Neural crest cell (in vitro differentiated cells): ENCODE results near the gene NANS. TPM values are rescaled to one million over a fixed set of nuclear protein-coding genes. Genes with fewer than 3 reads are reported as not detected.

Experiments used
- DNase-seq: peaks from one replicate; pipeline ENCODE4 v3.0.0; 2021; ENCODE audit warnings: low read depth, mixed read lengths, low spot score
- H3K27ac Mint-ChIP-seq: one replicate; pipeline ENCODE4 v1.8.0; 2021; ENCODE audit warnings: mild to moderate bottlenecking, mixed read lengths; ENCODE audit not compliant: unreplicated experiment
- H3K27me3 Mint-ChIP-seq: 2 replicates; pipeline ENCODE4 v1.8.0; 2021; ENCODE audit warnings: low read depth, mild to moderate bottlenecking, mixed read lengths
- H3K36me3 Mint-ChIP-seq: 2 replicates; pipeline ENCODE4 v1.8.0; 2021; ENCODE audit warnings: low read depth, mild to moderate bottlenecking, mixed read lengths
- H3K4me1 Mint-ChIP-seq: 2 replicates; pipeline ENCODE4 v1.8.0; 2021; ENCODE audit warnings: mixed read lengths
- H3K4me3 Mint-ChIP-seq: one replicate; pipeline ENCODE4 v1.8.0; 2021; ENCODE audit warnings: mild to moderate bottlenecking, mixed read lengths
- H3K9me3 Mint-ChIP-seq: 2 replicates; pipeline ENCODE4 v1.8.0; 2021; ENCODE audit warnings: mixed read lengths
- CTCF ChIP-seq: fragments of 200-600 bp; sonication (generic); conservative IDR thresholded peaks from 2 replicates; pipeline ENCODE4 v1.5.0; 2021; ENCODE audit warnings: antibody characterized with exemption, mild to moderate bottlenecking
- total RNA-seq: library from RNA; stranded (reverse); gene quantifications from 2 replicates; pipeline ENCODE4 v1.2.1, GENCODE V29; 2021

Gene NANS
- total RNA-seq, 1 donor from 2014 or later: 39.6 TPM

- no peak for DNase-seq
- H3K27me3 Mint-ChIP-seq: peaks cover 69% of the 10 kb centered on the region
- H3K9me3 Mint-ChIP-seq: no peaks in the 10 kb centered on the region
- no peak overlapping the region for H3K27ac Mint-ChIP-seq
- peaks cover 56% of the 10 kb centered on the region for H3K36me3 Mint-ChIP-seq
- no peak overlapping the region for H3K4me3 Mint-ChIP-seq
- H3K4me1 Mint-ChIP-seq: no peaks in the 10 kb centered on the region
- no peak for TF ChIP-seq CTCF
Measured at GRCh38 chr9:98010445-98010844, 46.1 kb upstream of the NANS start.

- Mint-ChIP-seq H3K27ac (no peak overlapping the region), H3K4me3 (no peak overlapping the region), H3K9me3 (no peaks in the 10 kb centered on the region), H3K4me1 (peaks cover 3% of the 10 kb centered on the region), H3K27me3 (peaks cover 66% of the 10 kb centered on the region), H3K36me3 (peaks cover 53% of the 10 kb centered on the region)
- TF ChIP-seq CTCF: no peak
- no peak for DNase-seq
Measured at GRCh38 chr9:98011122-98011521, 45.4 kb upstream of the NANS start.

GRCh38 chr9:98016137-98016680, 40.3 kb upstream of the NANS start:
- peaks cover 8% of the 10 kb centered on the region for H3K4me1 Mint-ChIP-seq
- H3K36me3 Mint-ChIP-seq: peaks cover 42% of the 10 kb centered on the region
- DNase-seq: no peak
- peaks cover 71% of the 10 kb centered on the region for H3K27me3 Mint-ChIP-seq
- H3K27ac Mint-ChIP-seq: no peak overlapping the region
- H3K9me3 Mint-ChIP-seq: no peaks in the 10 kb centered on the region
- H3K4me3 Mint-ChIP-seq: no peak overlapping the region
- no peak for TF ChIP-seq CTCF

GRCh38 chr9:98017306-98017705, 39.2 kb upstream of the NANS start:
- TF ChIP-seq CTCF: no peak
- H3K4me1 Mint-ChIP-seq: peaks cover 8% of the 10 kb centered on the region
- no peak for DNase-seq
- H3K27ac Mint-ChIP-seq: no peak overlapping the region
- no peaks in the 10 kb centered on the region for H3K9me3 Mint-ChIP-seq
- peaks cover 72% of the 10 kb centered on the region for H3K27me3 Mint-ChIP-seq
- H3K36me3 Mint-ChIP-seq: peaks cover 40% of the 10 kb centered on the region
- no peak overlapping the region for H3K4me3 Mint-ChIP-seq

GRCh38 chr9:98018347-98018746, 38.2 kb upstream of the NANS start:
- peaks cover 8% of the 10 kb centered on the region for H3K4me1 Mint-ChIP-seq

More at GRCh38 chr9:98018347-98018746, 38.2 kb upstream of the NANS start:
- no peaks in the 10 kb centered on the region for H3K9me3 Mint-ChIP-seq
- DNase-seq: no peak
- no peak overlapping the region for H3K27ac Mint-ChIP-seq
- H3K4me3 Mint-ChIP-seq: no peak overlapping the region
- H3K36me3 Mint-ChIP-seq: peaks cover 39% of the 10 kb centered on the region
- H3K27me3 Mint-ChIP-seq: peaks cover 75% of the 10 kb centered on the region
- no peak for TF ChIP-seq CTCF
